K562 (cell line): ENCODE measurements around the gene PCF11. TPM values are rescaled to one million over a fixed set of nuclear protein-coding genes. Genes with fewer than 3 reads are reported as not detected.

Source experiments
- BDP1 ChIP-seq: IDR thresholded peaks from 3 replicates; pipeline ENCODE4 v1.6.1; 2011; ENCODE audit not compliant: insufficient read length, insufficient read depth
- CHD2 ChIP-seq: IDR thresholded peaks from 2 replicates; pipeline ENCODE4 v1.6.1; 2011; ENCODE audit warnings: low read depth, low read length
- CREB1 ChIP-seq, 2 experiments: sonication (generic) in 1 of 2; formaldehyde crosslinking in 1 of 2; IDR thresholded peaks; 2 replicates each; pipeline versions ENCODE4 v1.6.1 to v1.8.0; 2012 to 2022; ENCODE audit warnings: inconsistent platforms in 1 of 2, mild to moderate bottlenecking in 1 of 2, missing genetic modification reagents in 1 of 2, moderate library complexity in 1 of 2
- CTCFL ChIP-seq: IDR thresholded peaks from 2 replicates; pipeline ENCODE4 v1.6.1; 2011; ENCODE audit warnings: borderline replicate concordance, low read depth, mild to moderate bottlenecking, moderate library complexity, low read length; ENCODE audit not compliant: insufficient read depth, poor library complexity, severe bottlenecking
- DIDO1 ChIP-seq: fragments of 450-650 bp; IDR thresholded peaks from 2 replicates; pipeline ENCODE4 v1.6.1; 2016; ENCODE audit warnings: low read depth, missing biosample characterization, missing genetic modification characterization
- GABPB2 ChIP-seq: fragments of 250-450 bp; sonication (Bioruptor Pico); conservative IDR thresholded peaks from 2 replicates; pipeline ENCODE4 v1.5.1; 2021; ENCODE audit warnings: mild to moderate bottlenecking
- L3MBTL2 ChIP-seq: fragments of 450-650 bp; IDR thresholded peaks from 2 replicates; pipeline ENCODE4 v1.6.1; 2016; ENCODE audit warnings: mild to moderate bottlenecking, moderate library complexity
- MLX ChIP-seq, 2 experiments: fragments of 450-650 bp in 1 of 2; sonication (generic) in 1 of 2; formaldehyde crosslinking; conservative IDR thresholded peaks; 2 replicates each; pipeline versions ENCODE4 v1.4.0 to v1.8.1; 2020 to 2022; ENCODE audit warnings: mild to moderate bottlenecking in 1 of 2, missing genetic modification reagents in 1 of 2
- MTA3 ChIP-seq: fragments of 450-650 bp; formaldehyde crosslinking; IDR thresholded peaks from 2 replicates; pipeline ENCODE4 v1.6.1; 2017; ENCODE audit warnings: mild to moderate bottlenecking, borderline replicate concordance
- PHF21A ChIP-seq: fragments of 450-650 bp; IDR thresholded peaks from 2 replicates; pipeline ENCODE4 v1.6.1; 2017; ENCODE audit warnings: low read depth, borderline replicate concordance
- PKNOX1 ChIP-seq: fragments of 450-650 bp; IDR thresholded peaks from 2 replicates; pipeline ENCODE4 v1.6.1; 2016
- RHOXF2B ChIP-seq: fragments of 250-450 bp; sonication (Bioruptor Pico); conservative IDR thresholded peaks from 2 replicates; pipeline ENCODE4 v1.5.1; 2021
- TCF15 ChIP-seq: fragments of 250-450 bp; sonication (Bioruptor Pico); IDR thresholded peaks from 2 replicates; pipeline ENCODE4 v1.8.0; 2022; ENCODE audit warnings: moderate library complexity, mild to moderate bottlenecking, inconsistent platforms
- USF2 ChIP-seq: sonication (generic); formaldehyde crosslinking; IDR thresholded peaks from 2 replicates; pipeline ENCODE4 v1.5.0; 2020; ENCODE audit warnings: missing genetic modification reagents
- VEZF1 ChIP-seq: fragments of 200-800 bp; sonication (Bioruptor generic); IDR thresholded peaks from 2 replicates; pipeline ENCODE4 v1.6.1; 2017; ENCODE audit warnings: missing genetic modification characterization, missing compliant biosample characterization
- ZBTB1 ChIP-seq: sonication (generic); formaldehyde crosslinking; IDR thresholded peaks from 2 replicates; pipeline ENCODE4 v1.8.1; 2023; ENCODE audit warnings: missing genetic modification reagents, low read depth, mild to moderate bottlenecking, borderline replicate concordance
- ZNF589 ChIP-seq: fragments of 200-800 bp; sonication (Bioruptor generic); IDR thresholded peaks from 2 replicates; pipeline ENCODE4 v1.6.1; 2016; ENCODE audit warnings: low read depth, missing genetic modification characterization, missing compliant biosample characterization
- polyA plus RNA-seq, 8 experiments: library from polyadenylated mRNA; depleted of rRNA in 4 of 8; stranded (reverse) in 5 of 8; unstranded in 3 of 8; fragments of >200 nt; fragmentation: Nextera tagmentation in 2 of 8; fragmentation: Illumina TruSeq in 1 of 8; extraction: Ambion mirVana in 2 of 8; extraction: Trizol in 1 of 8; gene quantifications; 2 replicates each; pipeline versions ENCODE4 v1.2.1 to v1.2.3, GENCODE V29; 2011 to 2014; ENCODE audit warnings: inconsistent platforms in 1 of 8, missing spikeins in 1 of 8
- total RNA-seq, 7 experiments: library from RNA; depleted of rRNA in 6 of 7; stranded (reverse); fragments of >200 nt in 6 of 7; fragmentation: Illumina TruSeq in 2 of 7; extraction: Trizol in 2 of 7; gene quantifications; 2 replicates each; pipeline versions ENCODE4 v1.2.1 to v1.2.3, GENCODE V29; 2011 to 2021; ENCODE audit warnings: low replicate concordance in 1 of 7

The PCF11 gene
- total and polyA plus RNA-seq, 9 of the 15 experiments (the other 6 are each of a cell fraction or from before 2014, with no cell fraction given) = 9.3 to 91.6 (median 54.4) TPM

GRCh38 chr11:83193315-83194280 lies 36.7 kb downstream of the PCF11 start, which contains the start of gene ANKRD42 (continued):
- TF ChIP-seq MLX (CRISPR knock-in tag; conservative IDR thresholded peaks at IDR 0.05) = 0 out of 4 replicates have a peak, but pooled peaks of 1 of the 2 experiments have one; percentile 69
- TF ChIP-seq TCF15 (CRISPR knock-in tag) = 0 out of 2 replicates have a peak, but pooled peaks have one; percentile 58
- no peak for TF ChIP-seq PHF21A
- TF ChIP-seq RHOXF2B = no peak
- peak; percentile 50 for TF ChIP-seq PKNOX1
- TF ChIP-seq USF2 (CRISPR knock-in tag) = no peak
- peak; percentile 53 for TF ChIP-seq VEZF1 (CRISPR knock-in tag)
- TF ChIP-seq ZNF589 (CRISPR knock-in tag) = no peak
- TF ChIP-seq CHD2 = no peak
- no peak for TF ChIP-seq BDP1
- no peak for TF ChIP-seq GABPB2 (CRISPR knock-in tag)
- peak; percentile 40; the same call in 1 of the 2 replicates for TF ChIP-seq MTA3
- TF ChIP-seq DIDO1 (tag) = peak; percentile 52
- no peak for TF ChIP-seq CTCFL
- TF ChIP-seq L3MBTL2 = peak; percentile 47
- TF ChIP-seq ZBTB1 = peak; percentile 66; the same call in 1 of the 2 replicates
- peak; percentile 92 for TF ChIP-seq CREB1 (IDR thresholded peaks at IDR 0.05)
- TF ChIP-seq CREB1 (CRISPR knock-in tag; IDR thresholded peaks at IDR 0.05) = peak; percentile 86
